Amniotic epithelial cell (primary cell): ENCODE data around the gene SCUBE1.
A peak's percentile ranks its signal among the peaks of the same experiment; 100 is the strongest.

ENCODE experiments used
- DNase-seq: peaks from one replicate; pipeline ENCODE4 v3.0.0-alpha.2; 2010; ENCODE audit warnings: low read depth

SCUBE1 gene

DNA sequence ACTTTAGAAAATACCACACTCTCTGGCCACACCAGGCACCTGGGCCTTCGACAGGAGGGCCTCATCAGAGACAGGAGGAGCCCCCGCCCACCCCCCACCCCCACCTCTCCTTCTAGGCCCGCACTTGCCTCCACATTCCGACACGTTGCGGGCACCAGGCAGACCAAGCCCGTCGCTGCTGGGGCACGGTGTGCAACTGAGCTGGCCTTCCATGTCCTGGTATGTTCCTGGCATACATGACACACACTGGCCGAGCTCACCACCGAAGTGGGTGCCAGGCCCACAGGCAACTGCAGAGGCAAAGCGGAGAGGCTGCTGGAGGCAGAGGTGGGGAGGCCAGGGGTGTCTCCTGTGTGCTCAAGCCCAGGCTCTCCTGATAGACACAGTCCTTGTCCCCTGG is 129.2 kb downstream of the SCUBE1 start:
- DNase-seq = no peak

GRCh38 chr22:43213051-43213450 is 130.1 kb downstream of the SCUBE1 start:
- DNase-seq = no peak

GRCh38 chr22:43212434-43212952 is 130.7 kb downstream of the SCUBE1 start:
- no peak for DNase-seq

DNA sequence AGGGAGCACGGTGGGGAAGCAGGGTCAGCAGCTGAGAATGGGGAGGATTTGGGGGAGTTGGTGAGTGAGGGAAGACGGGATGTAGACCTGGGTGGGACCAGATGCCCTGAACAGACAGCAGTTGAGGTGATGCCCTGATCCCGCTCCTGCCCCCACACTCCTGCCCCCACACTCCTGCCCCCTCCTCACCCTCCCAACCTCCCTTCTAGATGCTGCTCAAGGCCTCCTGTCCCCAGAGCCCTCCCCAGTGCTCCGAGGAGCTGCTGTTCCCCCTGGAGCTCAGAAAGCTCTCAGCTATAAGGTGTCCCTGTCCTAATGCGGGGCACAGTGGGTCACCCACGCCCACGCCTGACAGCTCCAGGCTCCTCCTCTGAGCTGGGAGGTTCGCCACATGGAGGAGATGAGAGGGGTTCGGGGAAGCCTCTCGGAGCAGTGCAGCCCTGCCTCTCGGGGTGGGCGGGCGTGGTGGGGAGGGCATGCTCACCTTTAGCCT is 131.2 kb downstream of the SCUBE1 start:
- no peak for DNase-seq

DNA sequence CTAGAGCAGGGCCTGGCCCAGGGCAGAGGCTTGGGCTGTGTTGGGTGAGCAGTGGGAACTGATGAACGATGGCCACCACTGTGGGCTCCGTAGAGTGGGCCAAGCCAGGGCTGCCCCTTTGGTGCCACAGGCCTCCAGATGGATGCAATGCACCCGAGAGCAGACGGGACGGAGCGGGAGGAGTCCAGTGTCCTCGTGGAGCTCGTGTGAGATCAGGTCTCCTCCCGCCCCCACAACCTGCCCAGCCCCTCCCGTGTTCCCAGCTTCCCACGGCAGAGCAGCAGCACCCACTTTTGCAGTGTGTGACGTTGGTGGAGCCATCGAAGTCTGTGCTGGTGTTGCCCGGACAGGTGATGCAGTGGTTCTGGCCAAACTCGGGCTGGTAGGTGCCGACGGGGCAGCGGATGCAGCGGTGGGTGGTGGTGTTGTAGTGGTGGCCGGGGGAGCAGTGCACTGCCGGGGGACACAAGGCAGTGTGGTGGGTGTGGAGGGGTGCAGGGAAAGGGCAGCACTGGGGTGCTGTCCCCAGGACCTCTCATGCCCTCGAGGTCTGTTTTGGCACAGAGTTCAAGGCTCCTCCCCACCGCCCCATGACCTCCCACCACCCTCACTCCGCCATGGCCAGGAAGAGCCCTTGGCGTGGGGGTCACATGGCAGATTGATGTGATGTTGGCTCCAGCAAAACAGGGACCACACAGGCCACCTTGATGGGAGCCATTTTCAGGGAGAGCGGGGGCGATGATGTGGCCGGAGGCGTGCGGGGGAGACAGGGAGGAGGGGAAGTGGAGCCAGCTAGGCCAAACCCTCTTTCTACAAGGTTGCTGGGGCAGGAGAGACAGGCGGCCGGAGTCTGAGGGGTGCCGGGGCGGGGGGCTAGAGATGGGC is 132.3 kb downstream of the SCUBE1 start:
- DNase-seq = no peak

GRCh38 chr22:43209971-43210370 is 133.2 kb downstream of the SCUBE1 start:
- no peak for DNase-seq

DNA sequence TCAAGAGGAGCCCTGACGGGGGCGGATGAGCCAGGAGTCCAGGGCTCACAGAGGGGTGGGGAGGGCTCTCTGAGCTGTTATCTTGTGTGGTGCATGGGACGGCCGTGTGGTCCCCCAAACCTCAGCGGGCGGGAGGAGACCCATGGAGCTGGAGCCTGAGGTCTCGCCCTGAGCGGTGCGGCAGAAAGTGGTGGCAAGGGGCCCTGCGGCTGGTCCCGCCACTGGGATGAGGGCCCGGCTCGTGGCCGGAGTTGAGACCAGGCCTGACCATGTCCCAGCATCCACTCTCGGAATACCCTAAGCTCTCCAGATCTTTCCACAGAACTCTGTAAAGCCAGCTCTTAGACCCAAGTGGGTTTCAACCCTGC is 133.7 kb downstream of the SCUBE1 start:
- DNase-seq = no peak

- DNase-seq = no peak
Measured at GRCh38 chr22:43208703-43209522, 134.3 kb downstream of the SCUBE1 start.

- no peak for DNase-seq
Measured at GRCh38 chr22:43207849-43208702, 135.1 kb downstream of the SCUBE1 start.

GRCh38 chr22:43207386-43207785 is 135.8 kb downstream of the SCUBE1 start:
- no peak for DNase-seq

DNA sequence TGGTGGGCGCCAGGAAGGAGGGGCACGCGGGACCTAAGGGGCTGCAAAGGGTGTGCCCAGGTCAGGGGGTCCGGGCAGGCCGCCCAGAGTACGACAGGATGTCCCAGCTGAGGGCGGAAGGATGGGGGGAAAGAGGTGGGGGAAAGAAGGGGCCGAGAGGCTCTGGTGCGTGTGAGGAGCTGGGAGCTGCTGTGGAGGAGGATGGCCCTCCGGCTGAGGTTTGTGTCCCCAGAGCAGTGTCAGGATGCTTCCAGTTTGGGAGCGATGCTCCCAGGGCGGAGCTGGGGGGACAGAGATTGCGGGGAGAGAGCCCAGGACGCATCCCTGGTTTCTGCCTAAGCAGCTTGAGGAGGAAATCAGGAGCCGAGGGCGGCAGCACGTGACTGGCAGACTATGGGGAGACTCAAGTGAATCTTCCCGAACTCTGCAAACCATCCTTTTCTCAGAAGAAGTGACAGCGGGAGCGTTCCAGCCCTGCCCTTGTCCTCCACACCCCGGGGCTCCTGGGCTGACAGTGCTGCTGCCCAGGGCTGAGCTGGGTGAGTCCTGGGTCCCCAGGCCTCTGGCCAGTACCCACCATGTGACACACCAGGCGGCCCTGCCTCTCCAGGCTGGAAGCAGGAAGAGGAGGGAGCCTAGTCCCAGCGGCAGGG is 136.5 kb downstream of the SCUBE1 start:
- no peak for DNase-seq

DNA sequence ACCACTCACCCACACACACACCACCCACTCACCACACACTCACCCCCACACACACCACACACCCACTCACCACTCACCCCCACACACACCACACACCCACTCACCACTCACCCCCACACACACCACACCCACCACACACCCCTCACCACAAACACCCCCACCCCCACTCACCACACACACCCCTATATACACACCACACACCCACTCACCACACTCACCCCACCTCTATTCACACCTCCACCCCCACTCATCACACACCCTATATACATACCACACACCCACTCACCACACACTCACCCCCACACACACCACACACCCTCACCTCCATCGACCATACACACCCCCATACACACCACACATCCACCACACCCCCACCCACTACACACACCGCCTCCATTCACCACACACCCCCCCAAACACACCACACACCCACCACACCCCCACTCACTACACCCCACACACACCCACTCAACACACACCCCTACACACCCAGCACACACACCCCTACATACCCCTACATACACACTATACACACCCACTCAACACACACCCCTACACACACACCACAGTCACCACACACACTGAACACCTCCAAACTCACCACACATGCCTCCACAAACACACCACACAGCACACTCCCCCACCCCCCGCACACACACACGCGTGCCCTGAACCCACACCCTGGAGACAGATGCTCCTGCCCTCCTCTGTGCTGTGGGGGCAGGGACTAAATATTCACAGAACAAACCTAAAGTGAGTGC is 137.2 kb downstream of the SCUBE1 start:
- DNase-seq = no peak

DNA sequence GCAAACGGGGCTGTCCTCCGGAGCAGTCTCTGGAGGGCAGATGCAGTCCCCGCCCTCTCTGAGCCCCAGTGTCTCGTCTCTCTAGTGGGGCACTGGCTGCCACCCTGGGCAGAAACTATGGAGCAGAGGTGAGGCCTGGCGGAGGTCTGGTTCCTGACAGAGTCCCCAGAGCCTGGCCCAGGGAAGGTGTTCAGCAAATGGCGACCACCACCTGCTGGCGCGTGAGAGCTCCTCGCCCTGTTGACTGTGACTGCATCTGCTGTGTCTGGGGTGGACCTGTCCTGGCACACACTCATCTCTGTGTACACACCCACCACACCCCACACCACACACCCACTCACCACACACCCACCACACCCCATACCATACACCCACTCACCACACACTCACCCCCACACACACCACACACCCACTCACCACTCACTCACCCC is 137.9 kb downstream of the SCUBE1 start:
- no peak for DNase-seq

DNA sequence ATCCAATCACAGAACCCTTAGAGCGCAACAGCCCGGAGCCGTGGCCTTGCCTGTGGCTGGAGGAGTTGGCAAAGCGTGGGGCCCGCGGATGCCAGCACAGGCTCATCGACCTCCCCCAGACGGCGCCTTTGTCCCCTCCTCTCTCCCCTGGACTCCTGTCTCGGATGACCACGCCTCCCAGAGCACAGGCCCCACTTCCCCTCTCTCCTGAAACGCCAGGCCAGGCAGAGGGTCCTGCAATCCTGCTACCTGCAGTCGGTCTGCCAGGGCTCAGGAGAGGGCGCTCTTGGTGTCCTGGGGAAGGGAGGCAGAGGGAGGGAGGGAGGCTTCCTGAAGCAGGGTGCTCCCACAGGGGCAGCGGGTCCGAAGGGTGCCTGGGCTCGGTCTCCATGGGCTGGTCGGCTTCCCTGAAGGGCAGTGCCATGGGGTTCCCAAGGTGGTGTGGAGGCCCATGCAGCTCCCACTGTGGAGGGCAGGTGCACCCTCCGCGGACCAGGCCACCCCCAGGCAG is 139.6 kb downstream of the SCUBE1 start:
- DNase-seq = peak; percentile 63

- no peak for DNase-seq
Measured at GRCh38 chr22:43202756-43203410, 140.3 kb downstream of the SCUBE1 start.

DNA sequence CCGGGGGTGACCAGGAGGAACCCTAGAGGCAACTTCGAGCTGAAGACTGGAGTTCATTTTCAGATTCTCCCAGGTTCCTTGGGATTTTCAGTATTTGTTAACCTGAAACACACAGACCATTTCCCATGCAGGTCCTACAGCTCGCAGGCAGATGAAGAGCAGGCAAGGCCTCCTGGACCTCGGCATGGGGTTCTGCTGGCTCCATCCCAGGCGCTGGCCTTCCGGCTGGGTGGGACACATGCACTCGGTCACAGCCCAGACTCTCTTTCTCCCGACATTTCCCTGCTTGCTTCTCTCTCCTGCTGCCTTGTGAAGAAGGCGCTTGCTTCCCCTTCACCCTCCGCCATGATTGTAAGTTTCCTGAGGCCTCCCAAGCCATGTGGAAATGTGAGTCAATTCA is 140.8 kb downstream of the SCUBE1 start:
- no peak for DNase-seq

GRCh38 chr22:43201486-43202219 is 141.5 kb downstream of the SCUBE1 start:
- no peak for DNase-seq

DNA sequence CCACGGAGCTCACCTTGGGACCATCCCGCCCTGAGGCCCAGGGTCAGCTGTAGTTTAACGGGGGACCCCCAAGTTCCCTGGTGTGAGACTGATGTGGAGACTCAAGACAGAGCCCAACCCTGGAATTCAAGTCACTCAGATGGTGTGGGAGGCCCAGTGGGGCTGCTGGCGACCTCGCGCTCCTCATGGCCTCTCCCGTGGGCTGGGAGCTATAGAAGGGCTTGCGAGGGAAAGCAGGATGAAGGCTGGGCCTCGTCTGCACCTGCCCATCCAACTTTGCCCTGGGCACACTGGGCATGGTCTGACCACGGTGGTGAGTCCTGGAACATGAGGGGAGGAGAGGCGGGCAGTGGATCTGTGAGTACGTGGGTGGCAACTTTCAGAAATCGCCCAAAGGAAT is 142.6 kb downstream of the SCUBE1 start:
- no peak for DNase-seq

DNA sequence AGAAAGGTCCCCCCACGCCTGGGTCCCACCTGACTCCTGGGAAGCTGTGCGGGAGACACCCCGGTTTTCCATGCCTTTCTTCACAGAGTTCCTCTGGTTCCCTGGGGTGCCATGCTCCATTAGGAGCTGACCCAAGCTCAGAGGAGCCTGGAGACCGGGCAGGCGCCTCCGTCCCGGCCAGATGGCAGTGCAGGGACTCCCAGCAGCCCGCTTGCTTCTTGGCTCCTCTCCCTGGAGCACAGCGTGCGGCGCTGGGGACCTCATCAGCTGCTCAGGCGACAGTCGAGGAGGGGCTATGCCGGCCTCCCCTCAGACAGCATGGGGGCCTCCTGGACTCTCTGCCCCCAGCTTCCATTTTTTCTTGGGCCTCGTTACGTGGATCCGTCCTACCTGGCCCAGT is 143.1 kb downstream of the SCUBE1 start:
- DNase-seq = no peak
